Mesendoderm (in vitro differentiated cells): ENCODE measurements around the gene CXCL1.

Experiments
- DNase-seq: peaks from one replicate; pipeline ENCODE4 v3.0.0; 2013
- H2AK5ac ChIP-seq: 2 replicates; pipeline ENCODE4 v1.6.1; 2013; ENCODE audit warnings: low read length, inconsistent platforms
- H2BK120ac ChIP-seq: 2 replicates; pipeline ENCODE4 v1.6.1; 2013; ENCODE audit warnings: low read depth, mild to moderate bottlenecking, low read length, moderate library complexity, mixed read lengths
- H2BK15ac ChIP-seq: replicated peaks from 2 replicates; pipeline ENCODE4 v1.6.1; 2013; ENCODE audit warnings: low read depth, mild to moderate bottlenecking, moderate library complexity
- H2BK5ac ChIP-seq: 2 replicates; pipeline ENCODE4 v1.6.1; 2013; ENCODE audit warnings: low read length, inconsistent platforms
- H3K18ac ChIP-seq: 2 replicates; pipeline ENCODE4 v1.6.1; 2013; ENCODE audit warnings: mild to moderate bottlenecking, low read length, mixed read lengths
- H3K23ac ChIP-seq: one replicate; pipeline ENCODE4 v1.6.1; 2013; ENCODE audit warnings: low read length
- H3K27ac ChIP-seq: 2 replicates; pipeline ENCODE4 v1.5.1; 2013; ENCODE audit warnings: low read depth, mild to moderate bottlenecking, inconsistent platforms, low read length, moderate library complexity
- H3K27me3 ChIP-seq: 2 replicates; pipeline ENCODE4 v1.6.1; 2013; ENCODE audit warnings: low read length, control low read depth, mild to moderate bottlenecking, inconsistent platforms; ENCODE audit not compliant: insufficient read depth, poor library complexity
- H3K36me3 ChIP-seq: 2 replicates; pipeline ENCODE4 v1.6.1; 2013; ENCODE audit warnings: low read length, inconsistent platforms; ENCODE audit not compliant: control insufficient read depth, insufficient read depth
- H3K4ac ChIP-seq: one replicate; pipeline ENCODE4 v1.6.1; 2013; ENCODE audit warnings: low read depth, mild to moderate bottlenecking, low read length, moderate library complexity
- H3K4me1 ChIP-seq: 2 replicates; pipeline ENCODE4 v1.6.1; 2013; ENCODE audit warnings: low read depth, low read length, inconsistent platforms; ENCODE audit not compliant: control insufficient read depth
- H3K4me2 ChIP-seq: 2 replicates; pipeline ENCODE4 v1.6.1; 2013; ENCODE audit warnings: low read length
- H3K4me3 ChIP-seq: 2 replicates; pipeline ENCODE4 v1.5.1; 2013; ENCODE audit warnings: mild to moderate bottlenecking, low read length
- H3K56ac ChIP-seq: one replicate; pipeline ENCODE4 v1.6.1; 2013; ENCODE audit warnings: low read length
- H3K79me1 ChIP-seq: 2 replicates; pipeline ENCODE4 v1.6.1; 2013; ENCODE audit warnings: low read length, inconsistent platforms
- H3K79me2 ChIP-seq: 2 replicates; pipeline ENCODE4 v1.6.1; 2013; ENCODE audit warnings: mild to moderate bottlenecking, low read length; ENCODE audit not compliant: control insufficient read depth, insufficient read depth
- H3K9ac ChIP-seq: 2 replicates; pipeline ENCODE4 v1.6.1; 2013; ENCODE audit warnings: low read length, inconsistent platforms
- H4K5ac ChIP-seq: one replicate; pipeline ENCODE4 v1.6.1; 2013; ENCODE audit warnings: low read length
- H4K8ac ChIP-seq: one replicate; pipeline ENCODE4 v1.6.1; 2013; ENCODE audit warnings: low read depth, mild to moderate bottlenecking, control low read depth, low read length, moderate library complexity
- WGBS: extraction: QIAGEN DNeasy Blood & Tissue Kit; methylation state at CpG from one replicate; pipeline ENCODE4 v1.1.7; 2013; ENCODE audit warnings: low lambda C conversion rate, missing lambda C conversion rate; ENCODE audit not compliant: insufficient coverage; ENCODE audit errors: extremely low coverage; 5-methylcytosine and 5-hydroxymethylcytosine counted together

The CXCL1 gene

GRCh38 chr4:73916172-73916925 lies 47.2 kb downstream of the CXCL1 start:
- Histone ChIP-seq H3K27ac (no peak overlapping the region), H3K9ac (no peak overlapping the region), H2AK5ac (no peak overlapping the region), H3K36me3 (no peaks in the 10 kb centered on the region), H4K8ac (no peak overlapping the region), H3K4me1 (no peaks in the 10 kb centered on the region), H2BK15ac (no peak overlapping the region), H3K4me2 (no peak overlapping the region), H3K4me3 (no peak overlapping the region), H2BK5ac (no peak overlapping the region), H3K79me2 (no peaks in the 10 kb centered on the region), H3K79me1 (no peaks in the 10 kb centered on the region), H4K5ac (no peak overlapping the region), H3K56ac (no peak overlapping the region), H3K27me3 (peaks cover 2% of the 10 kb centered on the region), H3K23ac (no peak overlapping the region), H3K18ac (no peak overlapping the region), H2BK120ac (no peak overlapping the region), H3K4ac (no peak overlapping the region)
- no CpG with 5 or more reads among the region's 1 CpG for WGBS
- no peak for DNase-seq

DNA sequence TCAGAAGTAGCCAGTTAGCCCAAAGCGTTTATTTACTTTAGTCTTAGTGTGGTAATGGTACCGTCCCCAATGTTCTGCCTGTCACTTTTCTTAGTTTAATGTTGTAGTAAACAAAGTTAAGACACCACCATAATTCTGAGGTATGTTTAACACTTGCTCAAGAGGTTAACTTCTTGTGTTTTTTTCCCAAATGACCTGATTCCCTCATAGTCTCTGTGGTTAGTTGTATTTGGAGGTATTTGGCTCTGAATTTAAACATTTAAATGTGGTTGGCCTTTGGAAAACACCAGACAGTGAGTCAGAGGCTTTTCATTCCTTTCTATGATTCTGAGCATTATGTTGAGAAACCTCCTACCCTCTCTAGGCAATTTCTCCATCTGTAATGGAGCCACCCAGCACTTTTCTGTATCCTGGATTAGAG lies 47.9 kb downstream of the CXCL1 start:
- Histone ChIP-seq H2BK5ac (no peak overlapping the region), H3K4me2 (no peak overlapping the region), H3K4ac (no peak overlapping the region), H3K36me3 (no peaks in the 10 kb centered on the region), H3K4me1 (no peaks in the 10 kb centered on the region), H3K23ac (no peak overlapping the region), H2BK15ac (no peak overlapping the region), H4K8ac (no peak overlapping the region), H3K4me3 (no peak overlapping the region), H3K27me3 (peaks cover 2% of the 10 kb centered on the region), H3K18ac (no peak overlapping the region), H3K79me2 (no peaks in the 10 kb centered on the region), H2BK120ac (no peak overlapping the region), H3K79me1 (no peaks in the 10 kb centered on the region), H3K9ac (no peak overlapping the region), H3K56ac (no peak overlapping the region), H3K27ac (no peak overlapping the region), H4K5ac (no peak overlapping the region), H2AK5ac (no peak overlapping the region)
- no peak for DNase-seq
- WGBS = no CpG with 5 or more reads among the region's 2 CpGs

DNA sequence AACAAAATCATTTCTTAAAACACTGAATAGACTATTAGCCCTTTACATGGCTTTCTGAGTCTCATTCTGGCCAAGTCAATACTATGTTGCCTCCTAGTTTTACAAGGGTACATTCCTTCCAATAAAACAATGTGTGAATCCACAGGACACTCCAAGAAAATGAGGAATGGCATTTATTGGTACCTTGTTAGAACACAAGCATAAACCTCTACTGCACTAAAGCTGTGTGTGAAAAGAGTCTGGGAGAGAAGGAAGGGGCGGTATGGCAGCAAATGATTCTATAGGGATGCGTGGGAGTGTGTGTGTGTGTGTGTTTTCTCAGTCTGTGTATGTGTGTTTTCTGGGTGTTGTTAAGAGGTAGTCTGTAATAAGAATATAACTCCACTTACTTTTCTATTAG lies 48.9 kb downstream of the CXCL1 start:
- WGBS = no CpG with 5 or more reads among the region's 2 CpGs
- H3K18ac ChIP-seq = no peak overlapping the region
- no peak overlapping the region for H4K8ac ChIP-seq
- DNase-seq = no peak
- H3K79me2 ChIP-seq = no peaks in the 10 kb centered on the region
- H3K79me1 ChIP-seq = no peaks in the 10 kb centered on the region
- H3K4ac ChIP-seq = no peak overlapping the region
- H2BK5ac ChIP-seq = no peak overlapping the region
- H3K27ac ChIP-seq = no peak overlapping the region
- H3K9ac ChIP-seq = no peak overlapping the region
- H4K5ac ChIP-seq = no peak overlapping the region
- H3K36me3 ChIP-seq = no peaks in the 10 kb centered on the region
- peaks cover 2% of the 10 kb centered on the region for H3K27me3 ChIP-seq
- no peak overlapping the region for H3K4me2 ChIP-seq
- no peaks in the 10 kb centered on the region for H3K4me1 ChIP-seq
- no peak overlapping the region for H3K23ac ChIP-seq
- no peak overlapping the region for H3K56ac ChIP-seq
- H2AK5ac ChIP-seq = no peak overlapping the region
- H3K4me3 ChIP-seq = no peak overlapping the region
- H2BK120ac ChIP-seq = no peak overlapping the region
- no peak overlapping the region for H2BK15ac ChIP-seq

DNA sequence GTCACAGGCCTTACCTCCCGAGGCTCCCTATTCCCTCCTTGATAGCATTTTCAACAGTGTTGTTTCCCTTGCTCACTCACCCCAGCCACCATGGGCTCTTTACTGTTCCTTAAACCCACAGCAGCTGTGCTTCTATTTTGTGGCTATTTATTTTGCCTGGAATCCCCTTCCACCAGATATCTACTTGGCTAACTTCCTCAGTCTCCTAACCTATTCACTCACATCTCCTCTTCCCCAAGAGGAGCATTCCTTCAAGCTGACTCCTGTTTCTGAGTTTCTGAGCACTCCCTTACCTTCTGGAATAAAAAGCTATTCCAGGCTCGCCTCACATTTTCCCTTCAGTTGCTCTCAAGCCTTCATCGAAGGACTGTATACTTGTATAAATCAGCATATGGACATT lies 50.5 kb downstream of the CXCL1 start:
- Histone ChIP-seq H3K4ac (no peak overlapping the region), H3K56ac (no peak overlapping the region), H2AK5ac (no peak overlapping the region), H3K27ac (no peak overlapping the region), H2BK5ac (no peak overlapping the region), H4K8ac (no peak overlapping the region), H4K5ac (no peak overlapping the region), H3K4me3 (no peak overlapping the region), H3K79me2 (no peaks in the 10 kb centered on the region), H3K18ac (no peak overlapping the region), H2BK15ac (no peak overlapping the region), H3K27me3 (peaks cover 2% of the 10 kb centered on the region), H2BK120ac (no peak overlapping the region), H3K4me2 (no peak overlapping the region), H3K36me3 (no peaks in the 10 kb centered on the region), H3K9ac (no peak overlapping the region), H3K23ac (no peak overlapping the region), H3K79me1 (no peaks in the 10 kb centered on the region), H3K4me1 (no peaks in the 10 kb centered on the region)
- no CpG with 5 or more reads among the region's 3 CpGs for WGBS
- no peak for DNase-seq
